Measurements from ENCODE around the gene CHP1. TPM values are rescaled to one million over a fixed set of nuclear protein-coding genes. Genes with fewer than 3 reads are reported as not detected.
"Not testable (repeated sequence)": the region's sequence is repeated elsewhere in the genome, so short reads cannot be mapped to it uniquely, and the experiment has no call there.

CHP1 gene
- total RNA-seq, 1 donor from 2014 or later, result 58.6 TPM

GRCh38 chr15:41259546-41260189, 28.6 kb downstream of the CHP1 start:
- no peak for DNase-seq (ENCODE audit: low spot score)
- Mint-ChIP-seq H3K36me3 (ENCODE audit: low read depth) (peaks cover 14% of the 10 kb centered on the region), H3K27me3 (ENCODE audit: low read depth) (no peaks in the 10 kb centered on the region), H3K27ac (no peak overlapping the region), H3K4me3 (ENCODE audit: low read depth) (no peak overlapping the region), H3K9me3 (no peaks in the 10 kb centered on the region), H3K4me1 (ENCODE audit: low read depth) (no peaks in the 10 kb centered on the region)
- intact Hi-C loops (cut with micrococcal nuclease), result no loop called here

GRCh38 chr15:41260924-41261323, 29.9 kb downstream of the CHP1 start:
- DNase-seq (ENCODE audit: low spot score); H3K4me3 Mint-ChIP-seq (ENCODE audit: low read depth); intact Hi-C loops (cut with micrococcal nuclease); H3K9me3 Mint-ChIP-seq; H3K27me3 Mint-ChIP-seq (ENCODE audit: low read depth); H3K4me1 Mint-ChIP-seq (ENCODE audit: low read depth); H3K27ac Mint-ChIP-seq: not testable (repeated sequence)
- H3K36me3 Mint-ChIP-seq (ENCODE audit: low read depth), result peaks cover 17% of the 10 kb centered on the region

GRCh38 chr15:41262571-41262970, 31.5 kb downstream of the CHP1 start:
- H3K4me1 Mint-ChIP-seq (ENCODE audit: low read depth), result no peaks in the 10 kb centered on the region
- H3K36me3 Mint-ChIP-seq (ENCODE audit: low read depth), result peaks cover 24% of the 10 kb centered on the region
- no peaks in the 10 kb centered on the region for H3K9me3 Mint-ChIP-seq
- no peak overlapping the region for H3K27ac Mint-ChIP-seq
- intact Hi-C loops (cut with micrococcal nuclease), result no loop called here
- H3K27me3 Mint-ChIP-seq (ENCODE audit: low read depth), result no peaks in the 10 kb centered on the region
- DNase-seq (ENCODE audit: low spot score), result no peak
- H3K4me3 Mint-ChIP-seq (ENCODE audit: low read depth), result no peak overlapping the region

GRCh38 chr15:41263891-41264351, 32.9 kb downstream of the CHP1 start:
- intact Hi-C loops (cut with micrococcal nuclease), result no loop called here
- H3K9me3 Mint-ChIP-seq, result no peaks in the 10 kb centered on the region
- H3K27me3 Mint-ChIP-seq (ENCODE audit: low read depth), result no peaks in the 10 kb centered on the region
- no peak for DNase-seq (ENCODE audit: low spot score)
- H3K36me3 Mint-ChIP-seq (ENCODE audit: low read depth), result peaks cover 17% of the 10 kb centered on the region
- no peaks in the 10 kb centered on the region for H3K4me1 Mint-ChIP-seq (ENCODE audit: low read depth)
- no peak overlapping the region for H3K27ac Mint-ChIP-seq
- no peak overlapping the region for H3K4me3 Mint-ChIP-seq (ENCODE audit: low read depth)

- Mint-ChIP-seq H3K27me3 (ENCODE audit: low read depth) (no peaks in the 10 kb centered on the region), H3K36me3 (ENCODE audit: low read depth) (peaks cover 26% of the 10 kb centered on the region), H3K4me3 (ENCODE audit: low read depth) (no peak overlapping the region), H3K4me1 (ENCODE audit: low read depth) (no peaks in the 10 kb centered on the region), H3K27ac (no peak overlapping the region), H3K9me3 (no peaks in the 10 kb centered on the region)
- intact Hi-C loops (cut with micrococcal nuclease), result no loop called here
- no peak for DNase-seq (ENCODE audit: low spot score)
Observed at GRCh38 chr15:41269887-41270286, 38.8 kb downstream of the CHP1 start.

GRCh38 chr15:41276831-41277230, 45.8 kb downstream of the CHP1 start:
- Mint-ChIP-seq H3K9me3 (no peaks in the 10 kb centered on the region), H3K27me3 (ENCODE audit: low read depth) (no peaks in the 10 kb centered on the region), H3K36me3 (ENCODE audit: low read depth) (peaks cover 37% of the 10 kb centered on the region), H3K27ac (no peak overlapping the region), H3K4me1 (ENCODE audit: low read depth) (no peaks in the 10 kb centered on the region), H3K4me3 (ENCODE audit: low read depth) (no peak overlapping the region)
- intact Hi-C loops (cut with micrococcal nuclease), result no loop called here
- no peak for DNase-seq (ENCODE audit: low spot score)

GRCh38 chr15:41278319-41278718, 47.3 kb downstream of the CHP1 start:
- peaks cover 8% of the 10 kb centered on the region for H3K4me1 Mint-ChIP-seq (ENCODE audit: low read depth)
- intact Hi-C loops (cut with micrococcal nuclease), result no loop called here
- H3K36me3 Mint-ChIP-seq (ENCODE audit: low read depth), result peaks cover 43% of the 10 kb centered on the region
- no peaks in the 10 kb centered on the region for H3K27me3 Mint-ChIP-seq (ENCODE audit: low read depth)
- H3K9me3 Mint-ChIP-seq, result no peaks in the 10 kb centered on the region
- no peak for DNase-seq (ENCODE audit: low spot score)
- H3K27ac Mint-ChIP-seq, result no peak overlapping the region
- H3K4me3 Mint-ChIP-seq (ENCODE audit: low read depth), result no peak overlapping the region

- no peak for DNase-seq (ENCODE audit: low spot score)
- no peaks in the 10 kb centered on the region for H3K27me3 Mint-ChIP-seq (ENCODE audit: low read depth)
- H3K4me1 Mint-ChIP-seq (ENCODE audit: low read depth), result peaks cover 13% of the 10 kb centered on the region
- H3K36me3 Mint-ChIP-seq (ENCODE audit: low read depth), result peaks cover 45% of the 10 kb centered on the region
- intact Hi-C loops (cut with micrococcal nuclease), result no loop called here
- H3K4me3 Mint-ChIP-seq (ENCODE audit: low read depth), result no peak overlapping the region
- H3K27ac Mint-ChIP-seq, result no peak overlapping the region
- H3K9me3 Mint-ChIP-seq, result no peaks in the 10 kb centered on the region
Observed at GRCh38 chr15:41279535-41280283, 48.6 kb downstream of the CHP1 start.

- Mint-ChIP-seq H3K4me3 (ENCODE audit: low read depth) (no peak overlapping the region), H3K4me1 (ENCODE audit: low read depth) (peaks cover 21% of the 10 kb centered on the region), H3K36me3 (ENCODE audit: low read depth) (peaks cover 58% of the 10 kb centered on the region), H3K27ac (peak overlapping the region; percentile 54), H3K9me3 (peaks cover 7% of the 10 kb centered on the region), H3K27me3 (ENCODE audit: low read depth) (no peaks in the 10 kb centered on the region)
- no peak for DNase-seq (ENCODE audit: low spot score)
- intact Hi-C loops (cut with micrococcal nuclease), result no loop called here
Observed at GRCh38 chr15:41281236-41281635, 50.2 kb downstream of the CHP1 start.

- H3K4me3 Mint-ChIP-seq (ENCODE audit: low read depth), result peak overlapping the region; percentile 99
- intact Hi-C loops (cut with micrococcal nuclease), result loop anchor here (2.0 kb wide), 1 partner anchor 52 kb away; the partner anchor contains the start of genes CHP1 and EXD1
- H3K36me3 Mint-ChIP-seq (ENCODE audit: low read depth), result peaks cover 60% of the 10 kb centered on the region
- H3K27me3 Mint-ChIP-seq (ENCODE audit: low read depth); DNase-seq (ENCODE audit: low spot score); H3K9me3 Mint-ChIP-seq: not testable (repeated sequence)
- H3K27ac Mint-ChIP-seq, result peak overlapping the region; percentile 90
- H3K4me1 Mint-ChIP-seq (ENCODE audit: low read depth), result peaks cover 30% of the 10 kb centered on the region
Observed at GRCh38 chr15:41282436-41282835, 51.4 kb downstream of the CHP1 start.

GRCh38 chr15:41282980-41283652, 52.0 kb downstream of the CHP1 start:
- intact Hi-C loops (cut with micrococcal nuclease), result loop anchor here (1.0 to 2.0 kb wide), 2 partner anchors 49 to 52 kb away; partner anchors contain the start of genes CHP1, EXD1, NUSAP1 and OIP5
- not testable (repeated sequence) for H3K9me3 Mint-ChIP-seq; DNase-seq (ENCODE audit: low spot score); H3K27me3 Mint-ChIP-seq (ENCODE audit: low read depth)
- H3K27ac Mint-ChIP-seq, result peak overlapping the region; percentile 90
- H3K36me3 Mint-ChIP-seq (ENCODE audit: low read depth), result peaks cover 66% of the 10 kb centered on the region
- H3K4me3 Mint-ChIP-seq (ENCODE audit: low read depth), result peak overlapping the region; percentile 99
- peaks cover 31% of the 10 kb centered on the region for H3K4me1 Mint-ChIP-seq (ENCODE audit: low read depth)

- H3K27me3 Mint-ChIP-seq (ENCODE audit: low read depth), result no peaks in the 10 kb centered on the region
- peaks cover 7% of the 10 kb centered on the region for H3K9me3 Mint-ChIP-seq
- peak overlapping the region; percentile 99 for H3K4me3 Mint-ChIP-seq (ENCODE audit: low read depth)
- peaks cover 37% of the 10 kb centered on the region for H3K4me1 Mint-ChIP-seq (ENCODE audit: low read depth)
- intact Hi-C loops (cut with micrococcal nuclease), result loop anchor here (1.0 to 2.0 kb wide), 3 partner anchors 48 to 167 kb away; partner anchors contain the start of genes CHP1, EXD1, INO80 and NUSAP1
- peak overlapping the region; percentile 98 for H3K27ac Mint-ChIP-seq
- peak; percentile 97 for DNase-seq (ENCODE audit: low spot score)
- peaks cover 69% of the 10 kb centered on the region for H3K36me3 Mint-ChIP-seq (ENCODE audit: low read depth)
Observed at GRCh38 chr15:41283653-41284426, 52.8 kb downstream of the CHP1 start.
